Trophoblast cell (in vitro differentiated cells and primary cell): ENCODE data around the gene TACR2.
A peak's percentile ranks its signal among the peaks of the same experiment; 100 is the strongest.

Experiments used
- DNase-seq, 2 donors: peaks; one replicate each; pipeline ENCODE4 v3.0.0-alpha.2; 2016
- H2AFZ ChIP-seq: 2 replicates; pipeline ENCODE4 v1.6.1; 2013; ENCODE audit warnings: low read length, moderate library complexity, mild to moderate bottlenecking; ENCODE audit not compliant: insufficient read depth, poor library complexity
- H2AK5ac ChIP-seq: 2 replicates; pipeline ENCODE4 v1.6.1; 2013; ENCODE audit warnings: mild to moderate bottlenecking, low read length
- H2BK120ac ChIP-seq: 2 replicates; pipeline ENCODE4 v1.6.1; 2013; ENCODE audit warnings: low read length, mild to moderate bottlenecking, moderate library complexity; ENCODE audit not compliant: insufficient read depth, poor library complexity
- H2BK12ac ChIP-seq: 2 replicates; pipeline ENCODE4 v1.6.1; 2013; ENCODE audit warnings: mild to moderate bottlenecking, low read length, moderate library complexity
- H2BK5ac ChIP-seq: 2 replicates; pipeline ENCODE4 v1.6.1; 2013; ENCODE audit warnings: low read length, low read depth, moderate library complexity, mild to moderate bottlenecking; ENCODE audit not compliant: poor library complexity
- H3K14ac ChIP-seq: 2 replicates; pipeline ENCODE4 v1.6.1; 2013; ENCODE audit warnings: mild to moderate bottlenecking, low read length
- H3K18ac ChIP-seq: 2 replicates; pipeline ENCODE4 v1.6.1; 2013; ENCODE audit warnings: mild to moderate bottlenecking, low read length
- H3K23ac ChIP-seq: 2 replicates; pipeline ENCODE4 v1.6.1; 2013; ENCODE audit warnings: low read length
- H3K27ac ChIP-seq: 2 replicates; pipeline ENCODE4 v1.5.1; 2013; ENCODE audit warnings: low read depth, mild to moderate bottlenecking, inconsistent platforms, low read length, moderate library complexity
- H3K27me3 ChIP-seq: 2 replicates; pipeline ENCODE4 v1.6.1; 2013; ENCODE audit warnings: inconsistent platforms, mild to moderate bottlenecking, low read length, moderate library complexity; ENCODE audit not compliant: insufficient read depth
- H3K36me3 ChIP-seq, 2 experiments: 1 replicate in 1 of 2; 2 replicates in 1 of 2; pipeline ENCODE4 v1.6.1; 2013; ENCODE audit warnings: low read length in 2 of 2, mild to moderate bottlenecking in 2 of 2, moderate library complexity in 1 of 2; ENCODE audit not compliant: insufficient read depth in 2 of 2, control insufficient read depth in 1 of 2
- H3K4ac ChIP-seq: 2 replicates; pipeline ENCODE4 v1.6.1; 2013; ENCODE audit warnings: low read depth, mild to moderate bottlenecking, low read length, moderate library complexity
- H3K4me1 ChIP-seq, 2 experiments: 1 replicate in 1 of 2; 2 replicates in 1 of 2; pipeline ENCODE4 v1.6.1; 2013; ENCODE audit warnings: low read length in 2 of 2, mild to moderate bottlenecking in 2 of 2, moderate library complexity in 1 of 2; ENCODE audit not compliant: insufficient read depth in 2 of 2, control insufficient read depth in 1 of 2
- H3K4me2 ChIP-seq: 2 replicates; pipeline ENCODE4 v1.6.1; 2013; ENCODE audit warnings: inconsistent platforms, mild to moderate bottlenecking, low read length, moderate library complexity
- H3K4me3 ChIP-seq: 2 replicates; pipeline ENCODE4 v1.5.1; 2013; ENCODE audit warnings: mild to moderate bottlenecking, low read depth, low read length, inconsistent platforms
- H3K79me1 ChIP-seq: one replicate; pipeline ENCODE4 v1.6.1; 2013; ENCODE audit warnings: low read length
- H3K79me2 ChIP-seq: 2 replicates; pipeline ENCODE4 v1.6.1; 2013; ENCODE audit warnings: low read length, mild to moderate bottlenecking; ENCODE audit not compliant: control insufficient read depth, insufficient read depth, poor library complexity
- H3K9ac ChIP-seq: 2 replicates; pipeline ENCODE4 v1.6.1; 2013; ENCODE audit warnings: mild to moderate bottlenecking, low read length
- H3K9me3 ChIP-seq: 2 replicates; pipeline ENCODE4 v1.6.1; 2013; ENCODE audit warnings: low read depth, mild to moderate bottlenecking, control low read depth, inconsistent platforms, low read length; ENCODE audit not compliant: insufficient read depth
- H4K12ac ChIP-seq: 2 replicates; pipeline ENCODE4 v1.6.1; 2013; ENCODE audit warnings: low read depth, mild to moderate bottlenecking, low read length, moderate library complexity
- H4K8ac ChIP-seq: 2 replicates; pipeline ENCODE4 v1.6.1; 2013; ENCODE audit warnings: low read depth, mild to moderate bottlenecking, low read length, moderate library complexity
- H4K91ac ChIP-seq: one replicate; pipeline ENCODE4 v1.6.1; 2013; ENCODE audit warnings: low read depth, mild to moderate bottlenecking, low read length, moderate library complexity
- WGBS: extraction: QIAGEN DNeasy Blood & Tissue Kit; methylation state at CpG from one replicate; pipeline ENCODE4 v1.1.7; 2013; ENCODE audit warnings: missing lambda C conversion rate; ENCODE audit not compliant: insufficient read length, insufficient coverage; ENCODE audit errors: extremely low coverage; 5-methylcytosine and 5-hydroxymethylcytosine counted together

TACR2 gene

GRCh38 chr10:69363666-69364065, 53.1 kb downstream of the TACR2 start:
- Histone ChIP-seq H3K23ac (no peak overlapping the region), H2BK120ac (no peak overlapping the region), H4K8ac (no peak overlapping the region), H3K4me3 (no peak overlapping the region), H3K4me1 (peaks cover 14 to 18% of the 10 kb centered on the region in 2 experiments), H4K91ac (no peak overlapping the region), H3K9ac (no peak overlapping the region), H3K4me2 (no peak overlapping the region), H3K36me3 (peaks cover 38 to 45% of the 10 kb centered on the region in 2 experiments), H3K79me2 (peaks cover 4% of the 10 kb centered on the region), H3K79me1 (no peaks in the 10 kb centered on the region), H3K4ac (no peak overlapping the region), H3K9me3 (no peaks in the 10 kb centered on the region), H3K18ac (no peak overlapping the region), H2AK5ac (no peak overlapping the region), H3K27me3 (no peaks in the 10 kb centered on the region), H3K27ac (no peak overlapping the region), H3K14ac (no peak overlapping the region), H2AFZ (no peak overlapping the region), H4K12ac (no peak overlapping the region), H2BK5ac (no peak overlapping the region), H2BK12ac (no peak overlapping the region)
- no CpG with 5 or more reads among the region's 5 CpGs for WGBS
- peak in 1 of 2 donors; percentile 58 for DNase-seq

- no peak overlapping the region for H3K27ac ChIP-seq
- no peak overlapping the region for H3K4ac ChIP-seq
- H2BK5ac ChIP-seq = no peak overlapping the region
- H2AK5ac ChIP-seq = no peak overlapping the region
- H3K9ac ChIP-seq = no peak overlapping the region
- H3K14ac ChIP-seq = peak overlapping the region; percentile 2
- H3K23ac ChIP-seq = no peak overlapping the region
- H3K36me3 ChIP-seq = peaks cover 31 to 38% of the 10 kb centered on the region in 2 experiments
- peaks cover 14 to 18% of the 10 kb centered on the region in 2 experiments for H3K4me1 ChIP-seq
- no peak overlapping the region for H3K4me3 ChIP-seq
- no peak for DNase-seq
- H4K91ac ChIP-seq = peak overlapping the region; percentile 25
- no peaks in the 10 kb centered on the region for H3K9me3 ChIP-seq
- no CpG with 5 or more reads among the region's 13 CpGs for WGBS
- H3K79me2 ChIP-seq = peaks cover 4% of the 10 kb centered on the region
- no peaks in the 10 kb centered on the region for H3K27me3 ChIP-seq
- H2BK12ac ChIP-seq = no peak overlapping the region
- H3K4me2 ChIP-seq = no peak overlapping the region
- H4K12ac ChIP-seq = no peak overlapping the region
- no peak overlapping the region for H2AFZ ChIP-seq
- H3K79me1 ChIP-seq = no peaks in the 10 kb centered on the region
- peak overlapping the region; percentile 63 for H3K18ac ChIP-seq
- no peak overlapping the region for H2BK120ac ChIP-seq
- H4K8ac ChIP-seq = no peak overlapping the region
Measured at GRCh38 chr10:69362471-69362954, 54.2 kb downstream of the TACR2 start.

- H2BK12ac ChIP-seq = no peak overlapping the region
- no peaks in the 10 kb centered on the region for H3K27me3 ChIP-seq
- H4K91ac ChIP-seq = no peak overlapping the region
- H3K79me1 ChIP-seq = no peaks in the 10 kb centered on the region
- H3K23ac ChIP-seq = no peak overlapping the region
- no peak overlapping the region for H3K4me2 ChIP-seq
- H2AFZ ChIP-seq = no peak overlapping the region
- no peak overlapping the region for H2BK5ac ChIP-seq
- H3K9ac ChIP-seq = no peak overlapping the region
- no CpG with 5 or more reads among the region's 2 CpGs for WGBS
- H3K4me1 ChIP-seq = peaks cover 14 to 18% of the 10 kb centered on the region in 2 experiments
- H3K79me2 ChIP-seq = peaks cover 4% of the 10 kb centered on the region
- no peak overlapping the region for H3K18ac ChIP-seq
- DNase-seq = no peak
- H3K9me3 ChIP-seq = no peaks in the 10 kb centered on the region
- H2AK5ac ChIP-seq = no peak overlapping the region
- peak overlapping the region; percentile 10 for H3K4ac ChIP-seq
- no peak overlapping the region for H2BK120ac ChIP-seq
- H3K14ac ChIP-seq = no peak overlapping the region
- H3K27ac ChIP-seq = no peak overlapping the region
- no peak overlapping the region for H4K12ac ChIP-seq
- no peak overlapping the region for H3K4me3 ChIP-seq
- no peak overlapping the region for H4K8ac ChIP-seq
- H3K36me3 ChIP-seq = peaks cover 19 to 30% of the 10 kb centered on the region in 2 experiments
Measured at GRCh38 chr10:69361303-69361614, 55.5 kb downstream of the TACR2 start.

- peaks cover 4% of the 10 kb centered on the region for H3K79me2 ChIP-seq
- H3K36me3 ChIP-seq = peaks cover 17 to 27% of the 10 kb centered on the region in 2 experiments
- H4K8ac ChIP-seq = no peak overlapping the region
- no peaks in the 10 kb centered on the region for H3K79me1 ChIP-seq
- no peak overlapping the region for H3K9ac ChIP-seq
- no peak overlapping the region for H4K91ac ChIP-seq
- no peak overlapping the region for H2AFZ ChIP-seq
- H3K4me3 ChIP-seq = no peak overlapping the region
- no peak overlapping the region for H4K12ac ChIP-seq
- no peak overlapping the region for H3K27ac ChIP-seq
- no peak overlapping the region for H2BK120ac ChIP-seq
- peaks cover 14 to 18% of the 10 kb centered on the region in 2 experiments for H3K4me1 ChIP-seq
- H2AK5ac ChIP-seq = peak overlapping the region; percentile 53
- H2BK5ac ChIP-seq = no peak overlapping the region
- H3K4ac ChIP-seq = peak overlapping the region; percentile 10
- H3K14ac ChIP-seq = no peak overlapping the region
- H3K18ac ChIP-seq = peak overlapping the region; percentile 55
- no peak overlapping the region for H3K23ac ChIP-seq
- no peak overlapping the region for H2BK12ac ChIP-seq
- WGBS = no CpG with 5 or more reads among the region's 8 CpGs
- no peak overlapping the region for H3K4me2 ChIP-seq
- DNase-seq = no peak
- no peaks in the 10 kb centered on the region for H3K9me3 ChIP-seq
- H3K27me3 ChIP-seq = no peaks in the 10 kb centered on the region
Measured at GRCh38 chr10:69360485-69361302, 56.0 kb downstream of the TACR2 start.
